Hepatocyte (in vitro differentiated cells): ENCODE results near the gene DCDC2B. TPM values are rescaled to one million over a fixed set of nuclear protein-coding genes. Genes with fewer than 3 reads are reported as not detected.
"Not testable (repeated sequence)": the region's sequence is repeated elsewhere in the genome, so short reads cannot be mapped to it uniquely, and the experiment has no call there.

Experiments used
- DNase-seq: peaks from one replicate; pipeline ENCODE4 v3.0.0-alpha.2; 2016; ENCODE audit warnings: low spot score
- H2AFZ ChIP-seq: fragments of 200-600 bp; sonication (generic); 2 replicates; pipeline ENCODE4 v1.6.0; 2016; ENCODE audit warnings: antibody characterized with exemption, mild to moderate bottlenecking
- H3K27ac ChIP-seq: fragments of 200-600 bp; sonication (generic); 2 replicates; pipeline ENCODE4 v1.5.1; 2016; ENCODE audit warnings: mild to moderate bottlenecking
- H3K27me3 ChIP-seq: fragments of 200-600 bp; sonication (generic); 2 replicates; pipeline ENCODE4 v1.6.1; 2016
- H3K36me3 ChIP-seq: fragments of 200-600 bp; sonication (generic); replicated peaks from 2 replicates; pipeline ENCODE4 v1.5.1; 2016; ENCODE audit warnings: low read depth; ENCODE audit not compliant: insufficient read depth
- H3K4me1 ChIP-seq: fragments of 200-600 bp; sonication (generic); 2 replicates; pipeline ENCODE4 v1.5.1; 2016; ENCODE audit warnings: mild to moderate bottlenecking, moderate library complexity; ENCODE audit not compliant: insufficient read depth
- H3K4me2 ChIP-seq: fragments of 200-600 bp; sonication (generic); 2 replicates; pipeline ENCODE4 v1.6.0; 2016
- H3K4me3 ChIP-seq: fragments of 200-600 bp; sonication (generic); 2 replicates; pipeline ENCODE4 v1.5.1; 2016; ENCODE audit warnings: mild to moderate bottlenecking
- H3K79me2 ChIP-seq: fragments of 200-600 bp; sonication (generic); 2 replicates; pipeline ENCODE4 v1.6.0; 2017; ENCODE audit warnings: mild to moderate bottlenecking
- H3K9me2 ChIP-seq: fragments of 200-600 bp; sonication (generic); replicated peaks from 2 replicates; pipeline ENCODE4 v1.6.0; 2017; ENCODE audit warnings: mild to moderate bottlenecking; ENCODE audit not compliant: insufficient read depth
- H3K9me3 ChIP-seq: fragments of 200-600 bp; sonication (generic); 2 replicates; pipeline ENCODE4 v1.5.1; 2016; ENCODE audit warnings: low read depth, mild to moderate bottlenecking
- H4K20me1 ChIP-seq: fragments of 200-600 bp; sonication (generic); 2 replicates; pipeline ENCODE4 v1.6.0; 2016; ENCODE audit warnings: mild to moderate bottlenecking; ENCODE audit not compliant: insufficient read depth, poor library complexity, severe bottlenecking
- CTCF ChIP-seq: fragments of 200-600 bp; sonication (generic); IDR thresholded peaks from 2 replicates; pipeline ENCODE4 v1.5.1; 2016; ENCODE audit warnings: antibody characterized with exemption, mild to moderate bottlenecking; ENCODE audit not compliant: poor library complexity
- EZH2 ChIP-seq: fragments of 200-600 bp; sonication (generic); IDR thresholded peaks from 2 replicates; pipeline ENCODE4 v1.6.1; 2016; ENCODE audit warnings: antibody characterized with exemption, mild to moderate bottlenecking, borderline replicate concordance
- EZH2phosphoT487 ChIP-seq: fragments of 200-600 bp; sonication (generic); IDR thresholded peaks from one replicate; pipeline ENCODE4 v1.6.1; 2018; ENCODE audit warnings: antibody characterized with exemption, mild to moderate bottlenecking, low read depth, moderate library complexity; ENCODE audit not compliant: unreplicated experiment, severe bottlenecking
- WGBS: methylation state at CpG from one replicate; pipeline ENCODE4 v1.1.6; 2016; ENCODE audit warnings: low lambda C conversion rate; ENCODE audit errors: missing lambda C conversion rate; 5-methylcytosine and 5-hydroxymethylcytosine counted together
- polyA plus RNA-seq: library from polyadenylated mRNA; unstranded; fragments of >200 nt; fragmentation: Nextera tagmentation; extraction: Ambion mirVana; gene quantifications from 2 replicates; pipeline ENCODE4 v1.2.1, GENCODE V29; 2016
- total RNA-seq: library from RNA; depleted of rRNA; stranded (reverse); fragments of >200 nt; gene quantifications from 2 replicates; pipeline ENCODE4 v1.2.3, GENCODE V29; 2014

DCDC2B gene
- total RNA-seq (not detected in 2 replicates), polyA plus RNA-seq (0.17 and 0.96 TPM in 2 replicates)

- WGBS = 88% methylated on average over 5 of the region's 5 CpGs
- Histone ChIP-seq H3K27me3 (no peaks in the 10 kb centered on the region), H2AFZ (no peak within 1 kb of the TSS), H3K4me3 (no peak within 1 kb of the TSS), H3K9me3 (no peaks in the 10 kb centered on the region), H3K36me3 (no peaks in the 10 kb centered on the region), H3K9me2 (no peaks in the 10 kb centered on the region), H3K4me2 (no peak within 1 kb of the TSS), H3K27ac (no peak within 1 kb of the TSS), H3K79me2 (no peaks in the 10 kb centered on the region), H3K4me1 (no peaks in the 10 kb centered on the region), H4K20me1 (no peaks in the 10 kb centered on the region)
- peak; percentile 53 for DNase-seq
- no peak for TF ChIP-seq CTCF
- TF ChIP-seq EZH2phosphoT487 = no peak
These were observed at the start of gene DCDC2B for GRCh38 chr1:32208891-32209328. TSS of gene DCDC2B (plus strand) at chr1:32209089. CDS start at chr1:32209094, 5 bp downstream.

- Histone ChIP-seq H3K79me2 (peaks cover 23% of the 10 kb centered on the region), H3K4me2 (no peak overlapping the region), H3K9me3 (no peaks in the 10 kb centered on the region), H3K4me3 (no peak overlapping the region), H4K20me1 (peaks cover 3% of the 10 kb centered on the region), H3K36me3 (peaks cover 4% of the 10 kb centered on the region), H3K27ac (no peak overlapping the region), H3K4me1 (no peaks in the 10 kb centered on the region), H3K27me3 (no peaks in the 10 kb centered on the region), H2AFZ (no peak overlapping the region), H3K9me2 (no peaks in the 10 kb centered on the region)
- 81% methylated on average over 3 of the region's 3 CpGs for WGBS
- DNase-seq = no peak
- TF ChIP-seq EZH2 (no peak), EZH2phosphoT487 (no peak), CTCF (no peak)
These were observed 49.7 kb upstream of the DCDC2B start for GRCh38 chr1:32159189-32159588.

GRCh38 chr1:32163405-32163804, 45.5 kb upstream of the DCDC2B start:
- Histone ChIP-seq H4K20me1 (no peaks in the 10 kb centered on the region), H3K27me3 (no peaks in the 10 kb centered on the region), H3K4me1 (no peaks in the 10 kb centered on the region), H3K36me3 (no peaks in the 10 kb centered on the region), H3K27ac (no peak overlapping the region), H3K9me2 (no peaks in the 10 kb centered on the region), H2AFZ (no peak overlapping the region), H3K4me3 (no peak overlapping the region), H3K4me2 (no peak overlapping the region), H3K9me3 (no peaks in the 10 kb centered on the region), H3K79me2 (no peaks in the 10 kb centered on the region)
- no peak for DNase-seq
- TF ChIP-seq EZH2 (no peak), CTCF (no peak), EZH2phosphoT487 (no peak)
- 88% methylated on average over 2 of the region's 2 CpGs for WGBS

GRCh38 chr1:32165633-32166032, 43.3 kb upstream of the DCDC2B start:
- WGBS = over 99% methylated on average over 10 of the region's 10 CpGs
- not testable (repeated sequence) for H3K4me2 ChIP-seq, H3K4me3 ChIP-seq, H3K4me1 ChIP-seq, H2AFZ ChIP-seq, H3K36me3 ChIP-seq, H3K9me2 ChIP-seq, H3K27ac ChIP-seq, H3K27me3 ChIP-seq, H3K79me2 ChIP-seq, DNase-seq, H3K9me3 ChIP-seq, H4K20me1 ChIP-seq
